Metanephros (tissue), 2 donors: ENCODE results near the gene ALG8. TPM values are rescaled to one million over a fixed set of nuclear protein-coding genes. Genes with fewer than 3 reads are reported as not detected.

Experiments
- small RNA-seq: library from RNA; depleted of rRNA; stranded (forward); fragments of <200 nt; gene quantifications from one replicate; pipeline ENCODE3, GENCODE V24; 2014; ENCODE audit warnings: low replicate concordance
- total RNA-seq: library from RNA; depleted of rRNA; stranded (reverse); fragments of >200 nt; gene quantifications from one replicate; pipeline ENCODE4 v1.2.3, GENCODE V29; 2014

ALG8 gene
- 29.9 TPM for total RNA-seq

DNA sequence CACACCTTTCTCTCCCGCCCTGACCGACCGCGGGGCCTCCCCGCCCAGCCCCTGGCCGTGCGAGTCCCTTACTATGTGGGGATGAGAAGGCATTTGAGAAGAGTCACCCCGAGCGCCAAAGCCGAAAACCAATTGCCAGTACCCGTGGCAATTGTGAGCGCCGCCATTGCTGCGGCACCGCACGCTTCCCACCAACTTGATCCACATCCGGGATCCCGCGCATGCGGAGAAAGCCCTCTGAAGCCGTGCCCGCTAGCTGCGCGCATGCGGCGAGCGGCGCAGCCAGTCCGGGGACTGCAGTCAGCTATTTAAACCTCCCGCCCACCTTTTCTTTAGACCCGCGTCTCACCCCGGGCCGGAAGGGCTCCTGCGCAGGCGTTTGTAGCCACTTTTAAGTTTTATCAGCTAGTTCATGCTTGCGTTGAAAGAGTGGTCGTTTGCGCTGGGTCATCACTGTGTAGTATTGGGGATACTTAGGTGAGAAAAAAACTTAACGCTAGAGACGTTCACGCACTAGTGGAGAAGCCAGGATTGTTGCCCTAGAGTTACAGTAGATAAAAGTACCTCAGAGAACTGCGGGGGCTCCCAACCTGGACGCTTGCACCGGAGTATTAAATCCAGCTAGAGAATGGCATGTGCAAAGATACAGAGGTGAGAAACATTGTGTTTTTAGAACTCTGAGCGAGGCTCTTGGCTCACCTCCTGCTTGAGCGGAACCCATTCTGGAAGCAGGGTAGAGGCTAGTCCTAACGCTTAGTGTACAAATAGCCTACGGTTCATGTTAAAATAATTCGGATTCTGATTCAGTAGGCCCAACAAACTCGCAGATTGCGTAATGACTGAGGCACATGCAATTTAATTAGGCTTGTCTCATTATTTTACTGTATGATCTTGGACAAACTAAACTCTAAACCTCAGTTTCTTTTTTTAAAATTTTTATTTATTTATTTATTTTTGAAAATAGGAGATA is at the start of gene ALG8:
Gene ALG8 (minus strand): TSS at position 205 of the 970 bp plus-strand sequence. CDS start 38 bp downstream, at position 167.

DNA sequence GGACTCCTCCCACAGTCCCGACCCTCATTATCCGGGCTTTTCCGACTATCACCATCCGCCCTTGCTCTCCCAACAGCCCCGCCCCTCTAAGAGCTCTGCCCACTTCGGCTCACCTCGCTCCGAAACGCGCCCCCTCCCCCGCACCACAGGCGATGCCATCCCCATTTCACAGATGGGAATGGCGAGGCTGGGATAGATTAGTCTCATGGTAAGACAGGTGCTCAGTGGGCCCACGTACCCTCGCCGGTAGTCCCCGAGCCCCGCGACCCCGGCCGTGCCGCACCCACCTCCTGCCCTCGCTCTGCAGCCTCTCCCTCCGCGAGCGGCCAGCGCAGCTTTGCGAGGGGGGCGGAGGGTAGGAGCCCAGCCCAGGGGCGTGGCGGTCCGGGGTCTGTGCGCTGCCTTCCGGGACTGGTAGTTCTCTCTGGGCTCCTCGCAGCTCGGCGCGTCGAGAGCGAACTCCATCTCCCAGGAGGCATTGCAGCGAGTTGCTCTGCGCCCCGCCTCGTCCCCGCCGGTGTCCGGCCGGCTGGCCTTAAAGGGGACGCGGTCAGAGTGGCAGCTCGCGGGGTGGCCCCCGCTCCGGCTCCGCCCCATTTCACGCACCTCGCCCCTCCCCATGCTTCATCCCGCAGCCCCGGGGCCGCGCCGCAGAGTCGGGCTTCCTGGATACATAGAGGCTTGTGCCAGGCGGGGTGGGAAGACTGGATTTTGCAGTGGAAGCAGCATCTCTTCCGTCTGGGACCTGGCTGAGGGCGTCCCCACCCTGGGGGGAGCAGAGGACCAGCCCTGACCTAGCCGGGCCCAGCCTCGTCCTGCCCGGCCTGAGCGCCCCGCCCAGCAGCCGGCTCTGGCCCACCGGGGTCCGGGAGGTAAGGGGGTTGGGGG is 49.1 kb upstream of the ALG8 start, which contains the start of the genes KCTD21 and USP35:
Gene KCTD21 (minus strand): TSS at position 341 of the 888 bp plus-strand sequence. CDS start 14,072 bp downstream, outside the sequence.
Gene USP35 (plus strand): TSS at position 634 of the 888 bp plus-strand sequence. CDS start 7,327 bp downstream, outside the sequence.

DNA sequence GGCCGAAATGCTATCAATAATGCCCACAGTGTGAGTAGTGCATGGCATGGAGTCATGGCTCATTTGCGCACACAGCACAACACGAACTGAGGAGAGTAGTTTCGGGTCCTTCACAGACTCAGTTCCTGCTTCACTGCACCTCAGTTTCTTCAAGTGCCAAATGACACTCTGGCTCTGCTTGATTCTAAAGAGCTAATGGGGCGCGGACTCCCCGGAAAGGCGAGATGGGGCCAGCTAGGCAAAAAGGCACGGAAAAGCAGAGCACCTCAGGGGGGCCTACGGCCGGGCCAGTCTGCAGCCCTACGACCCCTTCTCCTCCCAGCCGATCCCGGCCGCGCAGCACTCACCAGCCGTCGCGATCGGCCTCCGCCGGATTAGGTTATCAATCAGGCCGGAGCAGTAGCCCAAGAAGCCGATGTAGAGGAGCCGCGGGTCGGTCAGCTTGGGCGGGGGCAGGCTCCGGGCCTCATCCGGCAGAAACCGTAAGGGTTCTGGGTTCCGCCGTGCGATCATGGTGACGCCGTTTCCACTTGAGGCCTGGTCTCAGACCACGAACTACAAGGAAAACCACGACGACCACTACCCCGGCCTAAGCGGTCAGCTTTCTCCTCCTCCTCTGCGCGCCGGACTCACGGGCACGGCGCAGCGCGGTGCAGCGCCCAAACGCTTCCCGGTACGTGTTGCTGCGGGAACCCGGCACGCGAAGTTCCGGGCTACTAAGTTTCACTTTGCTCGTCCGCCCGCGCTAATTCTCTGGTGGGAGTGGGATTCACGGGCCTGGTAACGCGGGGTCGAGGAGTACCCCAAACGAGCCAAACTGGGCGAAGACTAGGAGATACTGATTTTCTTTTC is 60.0 kb downstream of the ALG8 start, which contains the start of gene NDUFC2:
Gene NDUFC2 (minus strand): TSS at position 631 of the 852 bp plus-strand sequence. CDS start 118 bp downstream, at position 513.

DNA sequence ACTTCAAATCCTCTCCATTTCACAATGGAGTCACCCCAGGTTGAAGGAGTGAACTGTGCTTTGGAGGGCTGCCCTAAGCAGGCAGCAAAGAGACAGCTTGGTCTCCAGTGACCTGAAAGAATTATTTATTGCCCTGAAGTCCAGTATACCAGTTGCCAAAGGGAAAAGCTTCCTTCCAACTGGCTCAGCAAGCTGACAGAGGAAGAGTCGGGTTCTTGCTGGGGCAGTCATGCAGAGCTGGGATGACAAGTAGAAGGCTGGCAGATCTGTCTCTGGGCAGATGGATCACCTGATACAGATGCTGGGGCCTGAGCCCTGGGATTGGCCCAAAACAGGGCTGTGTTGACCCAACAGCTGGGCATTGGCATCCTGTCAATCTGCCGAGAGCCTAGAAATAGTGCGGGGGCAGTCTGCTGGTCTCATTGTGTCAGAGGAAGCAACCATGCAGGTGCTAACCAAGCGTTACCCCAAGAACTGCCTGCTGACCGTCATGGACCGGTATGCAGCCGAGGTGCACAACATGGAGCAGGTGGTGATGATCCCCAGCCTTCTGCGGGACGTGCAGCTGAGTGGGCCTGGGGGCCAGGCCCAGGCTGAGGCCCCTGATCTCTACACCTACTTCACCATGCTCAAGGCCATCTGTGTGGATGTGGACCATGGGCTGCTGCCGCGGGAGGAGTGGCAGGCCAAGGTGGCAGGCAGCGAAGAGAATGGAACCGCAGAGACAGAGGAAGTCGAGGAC is 75.8 kb downstream of the ALG8 start, which contains the start of gene THRSP:
Gene THRSP (plus strand): TSS at position 422 of the 742 bp plus-strand sequence. CDS start 21 bp downstream, at position 443.

Small RNAs within 50 kb of the gene (small RNA-seq; reads per million reads assigned to genes)
- not detected for gene RNU6-126P

Other genes with a start within 250 kb of the ALG8 start
- 59.3 TPM for gene INTS4, start 145.0 kb downstream of the ALG8 start, total RNA-seq
- gene KCTD14, start 116.3 kb downstream of the ALG8 start, total RNA-seq: 7.8 TPM
- gene THRSP, start 75.8 kb downstream of the ALG8 start, total RNA-seq: 2.0 TPM
- gene NDUFC2, start 59.8 kb downstream of the ALG8 start, total RNA-seq: 134 TPM
- 6.5 TPM for gene KCTD21, start 49.0 kb upstream of the ALG8 start, total RNA-seq
- gene USP35, start 49.3 kb upstream of the ALG8 start, total RNA-seq: 7.3 TPM